ENCODE measurements around the gene SEPTIN6. TPM values are rescaled to one million over a fixed set of nuclear protein-coding genes. Genes with fewer than 3 reads are reported as not detected.
"Not testable (repeated sequence)": the region's sequence is repeated elsewhere in the genome, so short reads cannot be mapped to it uniquely, and the experiment has no call there.

The SEPTIN6 gene
- total RNA-seq, 6 donors from 2014 or later, result 12.3 to 27.2 (median 21.4) TPM

- 47 to 66% methylated on average over 4 to 5 of the region's 5 CpGs for WGBS, 2 donors
- ATAC-seq (ENCODE audit: low FRiP score in 2 of 2) (no peak), DNase-seq (no peak)
- H3K4me1 ChIP-seq, result peaks cover 0 to 36% (median 9%) of the 10 kb centered on the region in 4 donors
- H3K27ac ChIP-seq, result no peak overlapping the region
- H3K27me3 ChIP-seq, result no peaks in the 10 kb centered on the region
- TF ChIP-seq, protein P1, sequence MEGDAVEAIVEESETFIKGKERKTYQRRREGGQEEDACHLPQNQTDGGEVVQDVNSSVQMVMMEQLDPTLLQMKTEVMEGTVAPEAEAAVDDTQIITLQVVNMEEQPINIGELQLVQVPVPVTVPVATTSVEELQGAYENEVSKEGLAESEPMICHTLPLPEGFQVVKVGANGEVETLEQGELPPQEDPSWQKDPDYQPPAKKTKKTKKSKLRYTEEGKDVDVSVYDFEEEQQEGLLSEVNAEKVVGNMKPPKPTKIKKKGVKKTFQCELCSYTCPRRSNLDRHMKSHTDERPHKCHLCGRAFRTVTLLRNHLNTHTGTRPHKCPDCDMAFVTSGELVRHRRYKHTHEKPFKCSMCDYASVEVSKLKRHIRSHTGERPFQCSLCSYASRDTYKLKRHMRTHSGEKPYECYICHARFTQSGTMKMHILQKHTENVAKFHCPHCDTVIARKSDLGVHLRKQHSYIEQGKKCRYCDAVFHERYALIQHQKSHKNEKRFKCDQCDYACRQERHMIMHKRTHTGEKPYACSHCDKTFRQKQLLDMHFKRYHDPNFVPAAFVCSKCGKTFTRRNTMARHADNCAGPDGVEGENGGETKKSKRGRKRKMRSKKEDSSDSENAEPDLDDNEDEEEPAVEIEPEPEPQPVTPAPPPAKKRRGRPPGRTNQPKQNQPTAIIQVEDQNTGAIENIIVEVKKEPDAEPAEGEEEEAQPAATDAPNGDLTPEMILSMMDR (IDR thresholded peaks at IDR 0.05), result no peak
- TF ChIP-seq EP300 (IDR thresholded peaks at IDR 0.05), result no peak
- TF ChIP-seq POLR2A (IDR thresholded peaks at IDR 0.05), result no peak
- no peak for TF ChIP-seq POLR2AphosphoS5 (IDR thresholded peaks at IDR 0.05)
- H3K9me3 ChIP-seq, result no peaks in the 10 kb centered on the region
- no peak overlapping the region for H3K4me3 ChIP-seq
- H3K36me3 ChIP-seq, result no peaks in the 10 kb centered on the region
Measured at GRCh38 chrX:119687661-119688413, 5.1 kb downstream of the SEPTIN6 start.

- no peaks in the 10 kb centered on the region for H3K27me3 ChIP-seq
- 62 to 88% methylated on average over 1 to 12 of the region's 12 CpGs for WGBS, 2 donors
- H3K9me3 ChIP-seq, result no peaks in the 10 kb centered on the region
- no peak for TF ChIP-seq POLR2AphosphoS5 (IDR thresholded peaks at IDR 0.05)
- no peak for TF ChIP-seq EP300 (IDR thresholded peaks at IDR 0.05)
- TF ChIP-seq, protein P1 (IDR thresholded peaks at IDR 0.05), result no peak
- no peak for TF ChIP-seq POLR2A (IDR thresholded peaks at IDR 0.05)
- no peak overlapping the region for H3K4me3 ChIP-seq
- H3K27ac ChIP-seq, result peak overlapping the region; percentile 81 to 89 (median 86)
- H3K36me3 ChIP-seq, result no peaks in the 10 kb centered on the region
- DNase-seq, result no peak
- no peak for ATAC-seq (ENCODE audit: low FRiP score in 2 of 2)
- peaks cover 0 to 27% (median 7%) of the 10 kb centered on the region in 4 donors for H3K4me1 ChIP-seq
Measured at GRCh38 chrX:119686087-119686691, 6.8 kb downstream of the SEPTIN6 start.

- DNase-seq, result peak in 1 of 2 donors; percentile 65
- no peaks in the 10 kb centered on the region for H3K27me3 ChIP-seq
- peak; percentile 72 to 84 for ATAC-seq (ENCODE audit: low FRiP score in 2 of 2)
- no peak overlapping the region for H3K4me3 ChIP-seq
- WGBS, 2 donors, result 21 to 42% methylated on average over 14 to 15 of the region's 15 CpGs
- no peaks in the 10 kb centered on the region for H3K36me3 ChIP-seq
- TF ChIP-seq, protein P1 (IDR thresholded peaks at IDR 0.05), result no peak
- TF ChIP-seq EP300 (IDR thresholded peaks at IDR 0.05) (no peak), POLR2A (IDR thresholded peaks at IDR 0.05) (peak in 1 of 4 donors; percentile 46), POLR2AphosphoS5 (IDR thresholded peaks at IDR 0.05) (peak; percentile 37)
- peaks cover 0 to 27% (median 7%) of the 10 kb centered on the region in 4 donors for H3K4me1 ChIP-seq
- no peaks in the 10 kb centered on the region for H3K9me3 ChIP-seq
- H3K27ac ChIP-seq, result peak overlapping the region; percentile 81 to 89 (median 86)
Measured at GRCh38 chrX:119685225-119686066, 7.5 kb downstream of the SEPTIN6 start.

- WGBS, 2 donors, result 25 to 59% methylated on average over 1 of the region's 1 CpG
- no peak for DNase-seq
- H3K4me3 ChIP-seq, result no peak overlapping the region
- H3K27ac ChIP-seq, result peak overlapping the region; percentile 81 to 89 (median 86)
- H3K4me1 ChIP-seq, result peaks cover 0 to 27% (median 7%) of the 10 kb centered on the region in 4 donors
- TF ChIP-seq, protein P1 (IDR thresholded peaks at IDR 0.05), result no peak
- TF ChIP-seq EP300 (IDR thresholded peaks at IDR 0.05) (no peak), POLR2A (IDR thresholded peaks at IDR 0.05) (no peak)
- H3K36me3 ChIP-seq, result no peaks in the 10 kb centered on the region
- no peaks in the 10 kb centered on the region for H3K27me3 ChIP-seq
- H3K9me3 ChIP-seq, result no peaks in the 10 kb centered on the region
- ATAC-seq (ENCODE audit: low FRiP score in 2 of 2), result no peak
Measured at GRCh38 chrX:119684916-119685224, 8.1 kb downstream of the SEPTIN6 start.

DNA sequence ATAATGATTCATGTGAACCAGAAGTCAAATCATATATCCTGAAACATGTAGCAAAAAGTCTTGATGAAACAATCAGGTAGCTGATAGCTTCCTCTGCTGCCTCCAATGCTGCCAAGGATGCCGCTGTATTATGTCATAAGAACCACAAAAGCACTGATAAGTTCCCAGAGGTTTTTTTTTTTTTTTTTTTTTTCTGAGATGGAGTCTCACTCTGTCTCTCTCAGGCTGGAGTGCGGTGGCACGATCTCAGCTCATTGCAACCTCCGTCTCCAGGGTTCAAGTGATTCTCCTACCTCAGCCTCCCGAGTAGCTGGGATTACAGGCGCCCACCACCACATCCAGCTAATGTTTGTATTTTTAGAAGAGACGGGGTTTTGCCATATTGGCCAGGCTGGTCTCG, 8.7 kb downstream of the SEPTIN6 start:
- not testable (repeated sequence) for ATAC-seq (ENCODE audit: low FRiP score in 2 of 2); H3K27me3 ChIP-seq; H3K4me3 ChIP-seq; H3K36me3 ChIP-seq; DNase-seq; H3K9me3 ChIP-seq
- H3K4me1 ChIP-seq, result peaks cover 0 to 27% (median 7%) of the 10 kb centered on the region in 4 donors
- WGBS, 2 donors, result 81 to 82% methylated on average over 8 of the region's 8 CpGs
- H3K27ac ChIP-seq, result peak overlapping the region; percentile 81 to 89 (median 86)

Measured in upper lobe of left lung (tissue), 6 donors.